HEK293 (cell line): Measurements from ENCODE around the gene HDHD3.

Experiments used
- CTCF ChIA-PET: fragments of 350-600 bp; formaldehyde crosslinking; extraction: SDS; loops from one replicate; lab custom pipeline; 2021; ENCODE audit warnings: antibody characterized with exemption; lab: Yijun Ruan, JAX
- POLR2A ChIA-PET: fragments of 300-600 bp; formaldehyde crosslinking; extraction: SDS; loops from one replicate; lab custom pipeline; 2020; ENCODE audit warnings: antibody characterized with exemption, inconsistent platforms; lab: Yijun Ruan, JAX
- H3K27ac ChIP-seq: fragments of 200-500 bp; sonication (Bioruptor generic); 2 replicates; pipeline ENCODE4 v1.5.1; 2014; ENCODE audit warnings: low read depth, low read length, control low read depth, inconsistent platforms; ENCODE audit errors: extremely low read depth
- H3K36me3 ChIP-seq, 2 experiments: fragments of 200-500 bp in 1 of 2; sonication (Bioruptor generic) in 1 of 2; 1 replicate in 1 of 2; 2 replicates in 1 of 2; pipeline ENCODE4 v1.5.1; 2014 to 2017; ENCODE audit warnings: inconsistent platforms in 2 of 2, low read length in 2 of 2; ENCODE audit not compliant: control insufficient read depth in 2 of 2, insufficient read depth in 1 of 2
- H3K4me1 ChIP-seq: fragments of 200-500 bp; sonication (Bioruptor generic); 2 replicates; pipeline ENCODE4 v1.5.1; 2014; ENCODE audit warnings: mild to moderate bottlenecking, low read length, inconsistent platforms; ENCODE audit not compliant: control insufficient read depth, insufficient read depth
- H3K4me3 ChIP-seq: 2 replicates; pipeline ENCODE4 v1.5.1; 2011; ENCODE audit warnings: low read depth, mild to moderate bottlenecking, control low read depth, low read length, moderate library complexity
- H3K9me3 ChIP-seq: fragments of 200-500 bp; sonication (Bioruptor generic); 2 replicates; pipeline ENCODE4 v1.5.1; 2014; ENCODE audit warnings: low read depth, low read length, inconsistent platforms; ENCODE audit not compliant: control insufficient read depth, insufficient read depth
- BCL11A ChIP-seq: fragments of 450-650 bp; formaldehyde crosslinking; IDR thresholded peaks from 2 replicates; pipeline ENCODE4 v1.5.1; 2016; ENCODE audit warnings: low read depth, missing biosample characterization, missing genetic modification characterization
- GFI1B ChIP-seq: fragments of 450-650 bp; formaldehyde crosslinking; IDR thresholded peaks from 2 replicates; pipeline ENCODE4 v1.5.1; 2016; ENCODE audit warnings: missing biosample characterization, missing genetic modification characterization
- PRDM1 ChIP-seq: fragments of 450-650 bp; formaldehyde crosslinking; IDR thresholded peaks from 2 replicates; pipeline ENCODE4; 2016; ENCODE audit warnings: missing biosample characterization, missing genetic modification characterization
- SALL2 ChIP-seq: fragments of 450-650 bp; formaldehyde crosslinking; IDR thresholded peaks from 2 replicates; pipeline ENCODE4 v1.5.0; 2017; ENCODE audit warnings: missing biosample characterization, mild to moderate bottlenecking, missing genetic modification characterization, borderline replicate concordance
- SP2 ChIP-seq: fragments of 450-650 bp; formaldehyde crosslinking; IDR thresholded peaks from 2 replicates; pipeline ENCODE4 v1.5.1; 2016; ENCODE audit warnings: missing biosample characterization, missing genetic modification characterization
- YY1 ChIP-seq: fragments of 450-650 bp; formaldehyde crosslinking; IDR thresholded peaks from 2 replicates; pipeline ENCODE4 v1.5.1; 2018; ENCODE audit warnings: missing biosample characterization, missing genetic modification characterization
- ZBTB20 ChIP-seq: fragments of 450-650 bp; formaldehyde crosslinking; IDR thresholded peaks from 2 replicates; pipeline ENCODE4 v1.5.1; 2016; ENCODE audit warnings: missing biosample characterization, missing genetic modification characterization
- ZIC2 ChIP-seq: fragments of 450-650 bp; formaldehyde crosslinking; IDR thresholded peaks from 2 replicates; pipeline ENCODE4 v1.5.1; 2016; ENCODE audit warnings: missing biosample characterization, missing genetic modification characterization
- ZNF248 ChIP-seq: fragments of 450-650 bp; formaldehyde crosslinking; IDR thresholded peaks from 2 replicates; pipeline ENCODE4 v1.5.1; 2017; ENCODE audit warnings: missing biosample characterization, missing genetic modification characterization
- ZNF366 ChIP-seq: fragments of 450-650 bp; formaldehyde crosslinking; conservative IDR thresholded peaks from 2 replicates; pipeline ENCODE4 v1.5.1; 2016; ENCODE audit warnings: missing biosample characterization, missing genetic modification characterization
- ZNF394 ChIP-seq: fragments of 450-650 bp; formaldehyde crosslinking; IDR thresholded peaks from 2 replicates; pipeline ENCODE4 v1.5.1; 2016; ENCODE audit warnings: missing biosample characterization, missing genetic modification characterization, mild to moderate bottlenecking, moderate library complexity, borderline replicate concordance
- ZNF548 ChIP-seq: fragments of 450-650 bp; formaldehyde crosslinking; IDR thresholded peaks from 2 replicates; pipeline ENCODE4 v1.5.1; 2016; ENCODE audit warnings: missing biosample characterization, missing genetic modification characterization
- ZNF596 ChIP-seq: fragments of 450-650 bp; IDR thresholded peaks from 2 replicates; pipeline ENCODE4 v1.5.0; 2018; ENCODE audit warnings: missing biosample characterization, mild to moderate bottlenecking, missing genetic modification characterization, moderate library complexity
- ZNF747 ChIP-seq: fragments of 450-650 bp; formaldehyde crosslinking; IDR thresholded peaks from 2 replicates; pipeline ENCODE4 v1.5.1; 2016; ENCODE audit warnings: missing biosample characterization, missing genetic modification characterization
- ZNF776 ChIP-seq: fragments of 450-650 bp; formaldehyde crosslinking; IDR thresholded peaks from 2 replicates; pipeline ENCODE4 v1.5.0; 2017; ENCODE audit warnings: missing biosample characterization, missing genetic modification characterization, borderline replicate concordance
- ZSCAN16 ChIP-seq: fragments of 450-650 bp; formaldehyde crosslinking; IDR thresholded peaks from 2 replicates; pipeline ENCODE4 v1.5.1; 2016; ENCODE audit warnings: missing biosample characterization, missing genetic modification characterization
- TF ChIP-seq, protein P1 (sequence below): fragments of 450-650 bp; formaldehyde crosslinking; IDR thresholded peaks from 2 replicates; pipeline ENCODE4 v1.5.1; 2017; ENCODE audit warnings: missing biosample characterization, mild to moderate bottlenecking, missing genetic modification characterization, moderate library complexity
- TF ChIP-seq, protein P2 (sequence below): fragments of 450-650 bp; formaldehyde crosslinking; IDR thresholded peaks from 2 replicates; pipeline ENCODE4 v1.5.1; 2016; ENCODE audit warnings: missing biosample characterization, missing genetic modification characterization
- TF ChIP-seq, protein P3 (sequence below): fragments of 450-650 bp; formaldehyde crosslinking; IDR thresholded peaks from 2 replicates; pipeline ENCODE4 v1.5.1; 2016; ENCODE audit warnings: missing biosample characterization, missing genetic modification characterization
- TF ChIP-seq, protein P4 (sequence below): fragments of 450-650 bp; formaldehyde crosslinking; IDR thresholded peaks from 2 replicates; pipeline ENCODE4 v1.5.1; 2016; ENCODE audit warnings: missing biosample characterization, missing genetic modification characterization, low read depth
- TF ChIP-seq, protein P5 (sequence below): fragments of 450-650 bp; formaldehyde crosslinking; IDR thresholded peaks from 2 replicates; pipeline ENCODE4 v1.5.1; 2016; ENCODE audit warnings: missing biosample characterization, missing genetic modification characterization, borderline replicate concordance
- TF ChIP-seq, protein P6 (sequence below): fragments of 450-650 bp; formaldehyde crosslinking; IDR thresholded peaks from 2 replicates; pipeline ENCODE4 v1.5.1; 2017; ENCODE audit warnings: missing biosample characterization, missing genetic modification characterization
- TF ChIP-seq, protein P7 (sequence below): fragments of 450-650 bp; formaldehyde crosslinking; IDR thresholded peaks from 2 replicates; pipeline ENCODE4 v1.5.1; 2016; ENCODE audit warnings: missing biosample characterization, missing genetic modification characterization

The HDHD3 gene

DNA sequence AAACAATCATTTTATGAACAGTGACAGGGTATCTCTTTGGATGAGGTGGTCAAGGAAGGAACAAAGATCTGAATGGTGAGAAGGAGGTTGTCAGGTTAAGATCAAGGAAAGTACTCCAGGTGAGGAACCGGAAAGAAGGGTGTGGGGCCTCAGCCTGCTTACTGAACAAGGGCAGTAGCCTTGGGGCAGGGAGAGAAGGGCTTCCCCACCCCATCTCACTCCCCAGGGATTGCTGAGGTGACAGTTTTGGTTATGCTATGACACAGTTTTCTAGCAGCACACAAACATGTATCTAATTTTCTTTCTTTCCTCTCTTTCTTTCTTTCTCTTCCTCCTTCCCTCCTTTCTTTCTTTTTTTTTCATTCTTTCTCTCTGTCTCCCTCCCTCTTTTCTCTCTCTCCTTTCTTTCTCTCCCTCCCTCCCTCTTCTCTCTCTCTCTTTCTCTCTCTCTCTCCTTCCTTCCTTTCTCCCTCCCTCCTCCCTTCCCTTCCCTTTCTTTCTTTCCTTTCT is 4.1 kb upstream of the HDHD3 start:
- Histone ChIP-seq H3K36me3 (no peaks in the 10 kb centered on the region), H3K4me1 (peaks cover 3% of the 10 kb centered on the region; the same call in 1 of the 2 replicates), H3K27ac (no peak overlapping the region), H3K4me3 (no peak overlapping the region), H3K9me3 (no peaks in the 10 kb centered on the region)
- ChIA-PET CTCF (no interaction called here), POLR2A (no interaction called here)
- TF ChIP-seq, protein P1, sequence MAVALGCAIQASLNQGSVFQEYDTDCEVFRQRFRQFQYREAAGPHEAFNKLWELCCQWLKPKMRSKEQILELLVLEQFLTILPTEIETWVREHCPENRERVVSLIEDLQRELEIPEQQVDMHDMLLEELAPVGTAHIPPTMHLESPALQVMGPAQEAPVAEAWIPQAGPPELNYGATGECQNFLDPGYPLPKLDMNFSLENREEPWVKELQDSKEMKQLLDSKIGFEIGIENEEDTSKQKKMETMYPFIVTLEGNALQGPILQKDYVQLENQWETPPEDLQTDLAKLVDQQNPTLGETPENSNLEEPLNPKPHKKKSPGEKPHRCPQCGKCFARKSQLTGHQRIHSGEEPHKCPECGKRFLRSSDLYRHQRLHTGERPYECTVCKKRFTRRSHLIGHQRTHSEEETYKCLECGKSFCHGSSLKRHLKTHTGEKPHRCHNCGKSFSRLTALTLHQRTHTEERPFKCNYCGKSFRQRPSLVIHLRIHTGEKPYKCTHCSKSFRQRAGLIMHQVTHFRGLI = no peak
- TF ChIP-seq ZNF747 (tag by site-specific recombination) = no peak
- TF ChIP-seq, protein P2, sequence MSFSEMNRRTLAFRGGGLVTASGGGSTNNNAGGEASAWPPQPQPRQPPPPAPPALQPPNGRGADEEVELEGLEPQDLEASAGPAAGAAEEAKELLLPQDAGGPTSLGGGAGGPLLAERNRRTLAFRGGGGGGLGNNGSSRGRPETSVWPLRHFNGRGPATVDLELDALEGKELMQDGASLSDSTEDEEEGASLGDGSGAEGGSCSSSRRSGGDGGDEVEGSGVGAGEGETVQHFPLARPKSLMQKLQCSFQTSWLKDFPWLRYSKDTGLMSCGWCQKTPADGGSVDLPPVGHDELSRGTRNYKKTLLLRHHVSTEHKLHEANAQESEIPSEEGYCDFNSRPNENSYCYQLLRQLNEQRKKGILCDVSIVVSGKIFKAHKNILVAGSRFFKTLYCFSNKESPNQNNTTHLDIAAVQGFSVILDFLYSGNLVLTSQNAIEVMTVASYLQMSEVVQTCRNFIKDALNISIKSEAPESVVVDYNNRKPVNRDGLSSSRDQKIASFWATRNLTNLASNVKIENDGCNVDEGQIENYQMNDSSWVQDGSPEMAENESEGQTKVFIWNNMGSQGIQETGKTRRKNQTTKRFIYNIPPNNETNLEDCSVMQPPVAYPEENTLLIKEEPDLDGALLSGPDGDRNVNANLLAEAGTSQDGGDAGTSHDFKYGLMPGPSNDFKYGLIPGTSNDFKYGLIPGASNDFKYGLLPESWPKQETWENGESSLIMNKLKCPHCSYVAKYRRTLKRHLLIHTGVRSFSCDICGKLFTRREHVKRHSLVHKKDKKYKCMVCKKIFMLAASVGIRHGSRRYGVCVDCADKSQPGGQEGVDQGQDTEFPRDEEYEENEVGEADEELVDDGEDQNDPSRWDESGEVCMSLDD = no peak
- TF ChIP-seq ZNF548 (tag by site-specific recombination) = no peak
- TF ChIP-seq ZNF394 (tag by site-specific recombination) = no peak
- TF ChIP-seq, protein P3, sequence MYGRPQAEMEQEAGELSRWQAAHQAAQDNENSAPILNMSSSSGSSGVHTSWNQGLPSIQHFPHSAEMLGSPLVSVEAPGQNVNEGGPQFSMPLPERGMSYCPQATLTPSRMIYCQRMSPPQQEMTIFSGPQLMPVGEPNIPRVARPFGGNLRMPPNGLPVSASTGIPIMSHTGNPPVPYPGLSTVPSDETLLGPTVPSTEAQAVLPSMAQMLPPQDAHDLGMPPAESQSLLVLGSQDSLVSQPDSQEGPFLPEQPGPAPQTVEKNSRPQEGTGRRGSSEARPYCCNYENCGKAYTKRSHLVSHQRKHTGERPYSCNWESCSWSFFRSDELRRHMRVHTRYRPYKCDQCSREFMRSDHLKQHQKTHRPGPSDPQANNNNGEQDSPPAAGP (tag by site-specific recombination) = peak; percentile 65; the same call in 1 of the 2 replicates
- no peak for TF ChIP-seq BCL11A (tag by site-specific recombination)
- TF ChIP-seq, protein P4, sequence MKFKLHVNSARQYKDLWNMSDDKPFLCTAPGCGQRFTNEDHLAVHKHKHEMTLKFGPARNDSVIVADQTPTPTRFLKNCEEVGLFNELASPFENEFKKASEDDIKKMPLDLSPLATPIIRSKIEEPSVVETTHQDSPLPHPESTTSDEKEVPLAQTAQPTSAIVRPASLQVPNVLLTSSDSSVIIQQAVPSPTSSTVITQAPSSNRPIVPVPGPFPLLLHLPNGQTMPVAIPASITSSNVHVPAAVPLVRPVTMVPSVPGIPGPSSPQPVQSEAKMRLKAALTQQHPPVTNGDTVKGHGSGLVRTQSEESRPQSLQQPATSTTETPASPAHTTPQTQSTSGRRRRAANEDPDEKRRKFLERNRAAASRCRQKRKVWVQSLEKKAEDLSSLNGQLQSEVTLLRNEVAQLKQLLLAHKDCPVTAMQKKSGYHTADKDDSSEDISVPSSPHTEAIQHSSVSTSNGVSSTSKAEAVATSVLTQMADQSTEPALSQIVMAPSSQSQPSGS (tag by site-specific recombination) = no peak
- no peak for TF ChIP-seq YY1 (tag by site-specific recombination)
- TF ChIP-seq ZNF776 (tag by site-specific recombination) = no peak
- 0 out of 2 replicates have a peak, but pooled peaks have one; percentile 2 for TF ChIP-seq SP2 (tag by site-specific recombination)
- TF ChIP-seq PRDM1 (tag by site-specific recombination) = peak; percentile 91
- TF ChIP-seq GFI1B (tag by site-specific recombination) = no peak
- no peak for TF ChIP-seq ZNF248
- TF ChIP-seq, protein P5, sequence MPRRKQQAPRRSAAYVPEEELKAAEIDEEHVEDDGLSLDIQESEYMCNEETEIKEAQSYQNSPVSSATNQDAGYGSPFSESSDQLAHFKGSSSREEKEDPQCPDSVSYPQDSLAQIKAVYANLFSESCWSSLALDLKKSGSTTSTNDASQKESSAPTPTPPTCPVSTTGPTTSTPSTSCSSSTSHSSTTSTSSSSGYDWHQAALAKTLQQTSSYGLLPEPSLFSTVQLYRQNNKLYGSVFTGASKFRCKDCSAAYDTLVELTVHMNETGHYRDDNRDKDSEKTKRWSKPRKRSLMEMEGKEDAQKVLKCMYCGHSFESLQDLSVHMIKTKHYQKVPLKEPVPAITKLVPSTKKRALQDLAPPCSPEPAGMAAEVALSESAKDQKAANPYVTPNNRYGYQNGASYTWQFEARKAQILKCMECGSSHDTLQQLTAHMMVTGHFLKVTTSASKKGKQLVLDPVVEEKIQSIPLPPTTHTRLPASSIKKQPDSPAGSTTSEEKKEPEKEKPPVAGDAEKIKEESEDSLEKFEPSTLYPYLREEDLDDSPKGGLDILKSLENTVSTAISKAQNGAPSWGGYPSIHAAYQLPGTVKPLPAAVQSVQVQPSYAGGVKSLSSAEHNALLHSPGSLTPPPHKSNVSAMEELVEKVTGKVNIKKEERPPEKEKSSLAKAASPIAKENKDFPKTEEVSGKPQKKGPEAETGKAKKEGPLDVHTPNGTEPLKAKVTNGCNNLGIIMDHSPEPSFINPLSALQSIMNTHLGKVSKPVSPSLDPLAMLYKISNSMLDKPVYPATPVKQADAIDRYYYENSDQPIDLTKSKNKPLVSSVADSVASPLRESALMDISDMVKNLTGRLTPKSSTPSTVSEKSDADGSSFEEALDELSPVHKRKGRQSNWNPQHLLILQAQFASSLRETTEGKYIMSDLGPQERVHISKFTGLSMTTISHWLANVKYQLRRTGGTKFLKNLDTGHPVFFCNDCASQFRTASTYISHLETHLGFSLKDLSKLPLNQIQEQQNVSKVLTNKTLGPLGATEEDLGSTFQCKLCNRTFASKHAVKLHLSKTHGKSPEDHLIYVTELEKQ = no peak
- TF ChIP-seq SALL2 = no peak
- TF ChIP-seq, protein P6, sequence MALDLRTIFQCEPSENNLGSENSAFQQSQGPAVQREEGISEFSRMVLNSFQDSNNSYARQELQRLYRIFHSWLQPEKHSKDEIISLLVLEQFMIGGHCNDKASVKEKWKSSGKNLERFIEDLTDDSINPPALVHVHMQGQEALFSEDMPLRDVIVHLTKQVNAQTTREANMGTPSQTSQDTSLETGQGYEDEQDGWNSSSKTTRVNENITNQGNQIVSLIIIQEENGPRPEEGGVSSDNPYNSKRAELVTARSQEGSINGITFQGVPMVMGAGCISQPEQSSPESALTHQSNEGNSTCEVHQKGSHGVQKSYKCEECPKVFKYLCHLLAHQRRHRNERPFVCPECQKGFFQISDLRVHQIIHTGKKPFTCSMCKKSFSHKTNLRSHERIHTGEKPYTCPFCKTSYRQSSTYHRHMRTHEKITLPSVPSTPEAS (tag by site-specific recombination) = no peak
- TF ChIP-seq ZIC2 (tag by site-specific recombination) = 0 out of 2 replicates have a peak, but pooled peaks have one; percentile 8
- TF ChIP-seq ZNF366 (tag by site-specific recombination) = peak; percentile 97
- TF ChIP-seq ZSCAN16 (tag by site-specific recombination) = no peak
- no peak for TF ChIP-seq ZBTB20
- TF ChIP-seq, protein P7, sequence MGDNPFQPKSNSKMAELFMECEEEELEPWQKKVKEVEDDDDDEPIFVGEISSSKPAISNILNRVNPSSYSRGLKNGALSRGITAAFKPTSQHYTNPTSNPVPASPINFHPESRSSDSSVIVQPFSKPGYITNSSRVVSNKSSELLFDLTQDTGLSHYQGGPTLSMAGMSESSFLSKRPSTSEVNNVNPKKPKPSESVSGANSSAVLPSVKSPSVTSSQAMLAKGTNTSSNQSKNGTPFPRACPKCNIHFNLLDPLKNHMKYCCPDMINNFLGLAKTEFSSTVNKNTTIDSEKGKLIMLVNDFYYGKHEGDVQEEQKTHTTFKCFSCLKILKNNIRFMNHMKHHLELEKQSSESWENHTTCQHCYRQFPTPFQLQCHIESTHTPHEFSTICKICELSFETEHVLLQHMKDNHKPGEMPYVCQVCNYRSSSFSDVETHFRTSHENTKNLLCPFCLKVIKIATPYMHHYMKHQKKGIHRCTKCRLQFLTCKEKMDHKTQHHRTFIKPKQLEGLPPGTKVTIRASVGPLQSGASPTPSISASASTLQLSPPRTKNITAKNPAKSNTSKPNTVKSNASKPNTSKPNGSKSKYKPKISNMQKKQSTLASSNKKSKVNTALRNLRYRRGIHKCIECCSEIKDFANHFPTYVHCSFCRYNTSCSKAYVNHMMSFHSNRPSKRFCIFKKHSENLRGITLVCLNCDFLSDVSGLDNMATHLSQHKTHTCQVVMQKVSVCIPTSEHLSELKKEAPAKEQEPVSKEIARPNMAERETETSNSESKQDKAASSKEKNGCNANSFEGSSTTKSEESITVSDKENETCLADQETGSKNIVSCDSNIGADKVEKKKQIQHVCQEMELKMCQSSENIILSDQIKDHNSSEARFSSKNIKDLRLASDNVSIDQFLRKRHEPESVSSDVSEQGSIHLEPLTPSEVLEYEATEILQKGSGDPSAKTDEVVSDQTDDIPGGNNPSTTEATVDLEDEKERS (tag by site-specific recombination) = no peak
- TF ChIP-seq ZNF596 (tag by site-specific recombination) = peak; percentile 44; the same call in 1 of the 2 replicates
